Mesenchymal stem cell (in vitro differentiated cells and primary cell): ENCODE results near the gene MXI1.

Experiments
- DNase-seq: peaks from one replicate; pipeline ENCODE4 v3.0.0-alpha.2; 2013
- H2AFZ ChIP-seq: one replicate; pipeline ENCODE4 v1.6.1; 2013; ENCODE audit warnings: low read depth, mild to moderate bottlenecking, control low read depth, inconsistent platforms, low read length, moderate library complexity
- H2AK5ac ChIP-seq: 2 replicates; pipeline ENCODE4 v1.6.1; 2013; ENCODE audit warnings: low read length, moderate library complexity, mild to moderate bottlenecking, inconsistent platforms; ENCODE audit not compliant: severe bottlenecking
- H2BK120ac ChIP-seq: one replicate; pipeline ENCODE4 v1.6.1; 2013; ENCODE audit warnings: low read depth, mild to moderate bottlenecking, inconsistent platforms, low read length, moderate library complexity
- H2BK12ac ChIP-seq, 2 experiments: one replicate each; pipeline ENCODE4 v1.6.1; 2013; ENCODE audit warnings: inconsistent platforms in 2 of 2, low read length in 2 of 2, mild to moderate bottlenecking in 2 of 2, moderate library complexity in 2 of 2, control low read depth in 1 of 2
- H2BK15ac ChIP-seq: one replicate; pipeline ENCODE4 v1.6.1; 2013; ENCODE audit warnings: mild to moderate bottlenecking, low read depth, inconsistent platforms; ENCODE audit not compliant: poor library complexity, severe bottlenecking
- H2BK5ac ChIP-seq: 2 replicates; pipeline ENCODE4 v1.6.1; 2013; ENCODE audit warnings: low read depth, mild to moderate bottlenecking, low read length, control low read depth, inconsistent platforms; ENCODE audit not compliant: poor library complexity, severe bottlenecking
- H3K14ac ChIP-seq, 2 experiments: one replicate each; pipeline ENCODE4 v1.6.1; 2013; ENCODE audit warnings: inconsistent platforms in 2 of 2, low read length in 2 of 2, control low read depth in 1 of 2, mild to moderate bottlenecking in 1 of 2, moderate library complexity in 1 of 2
- H3K18ac ChIP-seq, 2 experiments: one replicate each; pipeline ENCODE4 v1.6.1; 2013; ENCODE audit warnings: inconsistent platforms in 2 of 2, low read length in 2 of 2, control low read depth in 1 of 2, low read depth in 1 of 2, mild to moderate bottlenecking in 1 of 2
- H3K23ac ChIP-seq, 2 experiments: one replicate each; pipeline ENCODE4 v1.6.1; 2013; ENCODE audit warnings: inconsistent platforms in 2 of 2, low read length in 2 of 2, mild to moderate bottlenecking in 2 of 2, moderate library complexity in 2 of 2, control low read depth in 1 of 2
- H3K27ac ChIP-seq: 2 replicates; pipeline ENCODE4 v1.5.1; 2013; ENCODE audit warnings: mild to moderate bottlenecking, moderate library complexity, low read length, control low read depth, inconsistent platforms; ENCODE audit not compliant: poor library complexity, severe bottlenecking
- H3K27me3 ChIP-seq, 2 experiments: 2 replicates each; pipeline versions ENCODE4 v1.6.1 to v1.7.0; 2013; ENCODE audit warnings: low read length in 2 of 2, mild to moderate bottlenecking in 2 of 2, moderate library complexity in 2 of 2, control low read depth in 1 of 2, inconsistent platforms in 1 of 2; ENCODE audit not compliant: control insufficient read depth in 1 of 2, insufficient read depth in 1 of 2
- H3K36me3 ChIP-seq, 2 experiments: 2 replicates each; pipeline versions ENCODE4 v1.6.1 to v1.7.0; 2013; ENCODE audit warnings: low read length in 2 of 2, control low read depth in 1 of 2, inconsistent platforms in 1 of 2, low read depth in 1 of 2, mild to moderate bottlenecking in 1 of 2; ENCODE audit not compliant: insufficient read depth in 2 of 2, control insufficient read depth in 1 of 2
- H3K4ac ChIP-seq, 2 experiments: one replicate each; pipeline ENCODE4 v1.6.1; 2013; ENCODE audit warnings: inconsistent platforms in 2 of 2, low read length in 2 of 2, mild to moderate bottlenecking in 2 of 2, moderate library complexity in 2 of 2, control low read depth in 1 of 2, low read depth in 1 of 2
- H3K4me1 ChIP-seq: 2 replicates; pipeline ENCODE4 v1.6.1; 2013; ENCODE audit warnings: low read depth, low read length, control low read depth; ENCODE audit not compliant: control insufficient read depth, insufficient read depth
- H3K4me2 ChIP-seq: 2 replicates; pipeline ENCODE4 v1.6.1; 2013; ENCODE audit warnings: low read length, mild to moderate bottlenecking, inconsistent platforms; ENCODE audit not compliant: poor library complexity, severe bottlenecking
- H3K4me3 ChIP-seq, 2 experiments: 2 replicates each; pipeline versions ENCODE4 v1.5.1 to v1.7.0; 2013; ENCODE audit warnings: low read length in 2 of 2, mild to moderate bottlenecking in 2 of 2, control low read depth in 1 of 2, low read depth in 1 of 2; ENCODE audit not compliant: insufficient read depth in 1 of 2
- H3K79me1 ChIP-seq: replicated peaks from 2 replicates; pipeline ENCODE4 v1.6.1; 2013; ENCODE audit warnings: mild to moderate bottlenecking, control low read depth, low read length, inconsistent platforms; ENCODE audit not compliant: poor library complexity, severe bottlenecking
- H3K9ac ChIP-seq: 2 replicates; pipeline ENCODE4 v1.7.0; 2013; ENCODE audit warnings: mild to moderate bottlenecking, low read length, moderate library complexity
- H3K9me3 ChIP-seq: 2 replicates; pipeline ENCODE4 v1.7.0; 2013; ENCODE audit warnings: mild to moderate bottlenecking, low read length; ENCODE audit not compliant: control insufficient read depth
- H4K8ac ChIP-seq: one replicate; pipeline ENCODE4 v1.6.1; 2013; ENCODE audit warnings: inconsistent platforms, mild to moderate bottlenecking, low read length, moderate library complexity
- H4K91ac ChIP-seq: one replicate; pipeline ENCODE4 v1.6.1; 2013; ENCODE audit warnings: mild to moderate bottlenecking, low read length, inconsistent platforms
- WGBS: methylation state at CpG from one replicate; pipeline ENCODE4 v1.1.7; 2013; ENCODE audit warnings: mixed read lengths; 5-methylcytosine and 5-hydroxymethylcytosine counted together

Gene MXI1

GRCh38 chr10:110304394-110304779 is 97.0 kb downstream of the MXI1 start:
- WGBS: 0% methylated on average over 42 of the region's 42 CpGs
- H2BK120ac ChIP-seq: peak overlapping the region; percentile 97
- peak overlapping the region in 1 of 2 experiments; percentile 79 for H3K23ac ChIP-seq

DNA sequence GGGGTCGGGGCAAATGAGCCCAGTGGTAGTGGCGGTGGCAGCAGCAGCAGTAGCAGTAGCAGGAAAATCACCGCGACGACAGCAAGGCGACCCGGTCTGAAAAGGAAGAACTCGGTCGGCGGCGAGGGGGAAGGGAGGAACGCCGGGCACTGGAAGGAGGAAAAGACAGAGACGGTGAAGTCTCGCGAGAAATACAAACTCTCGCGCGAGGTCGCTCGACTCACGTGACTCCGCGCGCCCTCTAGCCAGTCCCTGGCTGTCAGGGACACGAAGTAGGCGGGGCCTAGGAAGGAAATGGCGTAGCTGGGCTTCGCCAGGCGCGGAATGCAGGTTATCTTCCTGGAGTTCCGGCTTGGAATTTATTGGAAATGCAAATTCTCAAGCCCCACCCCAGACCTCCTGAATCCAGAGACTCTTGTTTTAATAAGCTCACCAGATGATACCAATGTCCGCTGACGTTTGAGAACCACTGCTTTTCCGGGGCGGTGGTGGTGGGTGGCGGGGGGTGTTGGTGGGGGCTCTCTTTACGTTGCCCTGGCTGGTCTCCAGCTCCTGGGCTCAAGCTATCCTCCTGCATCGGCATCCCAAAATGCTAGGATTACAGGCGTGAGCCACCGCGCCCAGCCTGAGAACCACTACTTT is 97.5 kb downstream of the MXI1 start, which contains the start of gene SMNDC1:
SMNDC1 (minus strand) TSS at position 141 of the 642 bp plus-strand sequence. CDS start 1,333 bp downstream, outside the sequence.
- H3K18ac ChIP-seq: peak within 1 kb of the TSS; percentile 79 to 84
- H3K36me3 ChIP-seq: peaks cover 0 to 35% of the 10 kb centered on the region in 2 experiments
- H3K9me3 ChIP-seq: no peaks in the 10 kb centered on the region
- H3K27me3 ChIP-seq: no peaks in the 10 kb centered on the region
- peak within 1 kb of the TSS; percentile 85 to 96 for H3K4me3 ChIP-seq
- H2BK15ac ChIP-seq: peak within 1 kb of the TSS; percentile 94
- H3K9ac ChIP-seq: peak within 1 kb of the TSS; percentile 98
- H3K79me1 ChIP-seq: peaks cover 2% of the 10 kb centered on the region
- H2AFZ ChIP-seq: no peak within 1 kb of the TSS
- peak within 1 kb of the TSS; percentile 82 for H4K8ac ChIP-seq
- no peak within 1 kb of the TSS for H2BK12ac ChIP-seq
- H3K4me2 ChIP-seq: peak within 1 kb of the TSS; percentile 84
- H2AK5ac ChIP-seq: no peak within 1 kb of the TSS
- under 1% methylated on average over 32 of the region's 42 CpGs for WGBS
- peak within 1 kb of the TSS in 1 of 2 experiments; percentile 60 for H3K4ac ChIP-seq
- DNase-seq: peak; percentile 98
- H2BK5ac ChIP-seq: peak within 1 kb of the TSS; percentile 87
- peaks cover 2% of the 10 kb centered on the region for H3K4me1 ChIP-seq
- peak within 1 kb of the TSS in 1 of 2 experiments; percentile 79 for H3K23ac ChIP-seq
- H3K14ac ChIP-seq: peak within 1 kb of the TSS in 1 of 2 experiments; percentile 86
- H4K91ac ChIP-seq: peak within 1 kb of the TSS; percentile 80
- peak within 1 kb of the TSS; percentile 90 for H3K27ac ChIP-seq
- peak within 1 kb of the TSS; percentile 97 for H2BK120ac ChIP-seq

More at GRCh38 chr10:110304394-110304779, 97.0 kb downstream of the MXI1 start:
- no peaks in the 10 kb centered on the region for H3K9me3 ChIP-seq
- H2BK15ac ChIP-seq: peak overlapping the region; percentile 94
- peak overlapping the region; percentile 85 to 96 for H3K4me3 ChIP-seq
- H3K36me3 ChIP-seq: peaks cover 0 to 39% of the 10 kb centered on the region in 2 experiments
- peaks cover 2% of the 10 kb centered on the region for H3K4me1 ChIP-seq
- H3K14ac ChIP-seq: peak overlapping the region in 1 of 2 experiments; percentile 86
- H4K8ac ChIP-seq: no peak overlapping the region
- H3K27me3 ChIP-seq: no peaks in the 10 kb centered on the region
- H3K9ac ChIP-seq: peak overlapping the region; percentile 98
- peak overlapping the region in 1 of 2 experiments; percentile 60 for H3K4ac ChIP-seq
- H3K4me2 ChIP-seq: peak overlapping the region; percentile 57
- H2AK5ac ChIP-seq: no peak overlapping the region
- H3K79me1 ChIP-seq: peaks cover 2% of the 10 kb centered on the region
- peak overlapping the region; percentile 74 for H3K27ac ChIP-seq
- DNase-seq: no peak
- peak overlapping the region; percentile 87 for H2BK5ac ChIP-seq
- H4K91ac ChIP-seq: peak overlapping the region; percentile 80
- H3K18ac ChIP-seq: peak overlapping the region; percentile 79 to 84
- H2AFZ ChIP-seq: no peak overlapping the region
- H2BK12ac ChIP-seq: no peak overlapping the region

DNA sequence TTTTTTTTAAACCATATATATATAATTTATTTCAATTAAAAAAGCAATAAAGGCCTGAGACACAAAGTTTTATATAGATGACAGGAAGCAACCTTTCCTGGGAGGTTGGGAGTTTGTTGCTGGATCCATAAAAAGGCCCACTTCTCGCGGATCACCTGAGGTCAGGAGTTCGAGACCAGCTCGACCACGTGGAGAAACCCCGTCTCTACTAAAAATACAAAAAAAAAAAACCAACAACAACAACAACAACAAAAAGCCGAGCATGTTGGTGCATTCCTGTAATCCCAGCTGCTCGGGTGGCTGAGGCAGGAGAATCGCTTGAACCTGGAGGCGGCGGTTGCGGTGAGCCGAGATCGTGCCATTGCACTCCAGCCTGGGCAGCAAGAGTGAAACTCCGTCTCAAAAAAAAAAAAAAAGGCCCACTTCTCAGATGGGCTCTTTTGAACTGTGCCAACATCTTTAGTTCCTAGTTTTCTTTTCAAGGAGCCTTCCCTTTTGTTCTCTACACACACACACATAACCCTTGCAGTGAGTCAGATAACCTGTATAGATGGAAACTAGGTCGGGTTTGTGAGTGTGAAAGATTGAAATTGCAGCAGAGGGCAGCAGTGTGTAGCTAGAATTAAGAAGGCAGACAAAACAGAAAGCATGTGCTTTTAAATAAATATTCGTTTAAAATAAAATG is 98.5 kb downstream of the MXI1 start:
- 80% methylated on average over 16 of the region's 17 CpGs for WGBS
- no peak overlapping the region for H2BK15ac ChIP-seq
- no peak overlapping the region for H2AK5ac ChIP-seq
- H3K4me1 ChIP-seq: peaks cover 2% of the 10 kb centered on the region
- peak overlapping the region; percentile 98 for H3K9ac ChIP-seq
- H2BK120ac ChIP-seq: no peak overlapping the region
- H2BK5ac ChIP-seq: no peak overlapping the region
- H3K23ac ChIP-seq: no peak overlapping the region
- peak overlapping the region; percentile 32 for H3K27ac ChIP-seq
- H3K27me3 ChIP-seq: no peaks in the 10 kb centered on the region
- H2BK12ac ChIP-seq: no peak overlapping the region
- H3K4me3 ChIP-seq: peak overlapping the region in 1 of 2 experiments; percentile 96
- H3K4ac ChIP-seq: no peak overlapping the region
- H4K8ac ChIP-seq: peak overlapping the region; percentile 54
- H3K14ac ChIP-seq: no peak overlapping the region
- H4K91ac ChIP-seq: no peak overlapping the region
- peaks cover 0 to 25% of the 10 kb centered on the region in 2 experiments for H3K36me3 ChIP-seq
- no peaks in the 10 kb centered on the region for H3K9me3 ChIP-seq
- H3K4me2 ChIP-seq: no peak overlapping the region
- peaks cover 2% of the 10 kb centered on the region for H3K79me1 ChIP-seq
- H3K18ac ChIP-seq: no peak overlapping the region
- H2AFZ ChIP-seq: no peak overlapping the region
- peak; percentile 91 for DNase-seq

DNA sequence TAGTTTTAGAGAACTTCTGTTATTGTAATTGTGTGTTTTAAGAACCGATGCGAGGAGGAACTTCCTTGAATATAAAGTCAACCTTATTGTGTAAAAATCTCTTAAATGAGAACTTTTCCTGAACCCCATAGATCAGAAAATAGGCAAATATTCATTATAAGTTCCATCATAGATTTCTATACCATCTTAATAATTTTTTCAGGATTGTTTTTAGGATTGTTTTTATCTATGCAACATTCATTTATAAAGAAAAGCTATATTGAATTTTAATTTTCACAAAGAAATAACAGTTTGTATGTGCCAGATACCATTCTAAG is 99.0 kb downstream of the MXI1 start:
- no peak overlapping the region for H3K14ac ChIP-seq
- no peak overlapping the region for H3K4ac ChIP-seq

More for the DNA sequence above, 99.0 kb downstream of the MXI1 start:
- Histone ChIP-seq H2BK5ac (no peak overlapping the region), H3K4me1 (peaks cover 2% of the 10 kb centered on the region), H3K79me1 (peaks cover 2% of the 10 kb centered on the region), H3K18ac (no peak overlapping the region), H2BK15ac (no peak overlapping the region), H3K9me3 (no peaks in the 10 kb centered on the region), H2AFZ (no peak overlapping the region), H3K9ac (peak overlapping the region; percentile 98), H2BK12ac (no peak overlapping the region), H3K4me3 (no peak overlapping the region), H2BK120ac (no peak overlapping the region), H4K8ac (no peak overlapping the region), H4K91ac (no peak overlapping the region), H2AK5ac (no peak overlapping the region), H3K27ac (no peak overlapping the region), H3K23ac (no peak overlapping the region), H3K27me3 (no peaks in the 10 kb centered on the region), H3K36me3 (peaks cover 0 to 20% of the 10 kb centered on the region in 2 experiments), H3K4me2 (no peak overlapping the region)
- no CpG with 5 or more reads among the region's 2 CpGs for whole genome bisulfite sequencing
- no peak for DNase-seq
